ENCODE data around the gene BSCL2. TPM values are rescaled to one million over a fixed set of nuclear protein-coding genes. Genes with fewer than 3 reads are reported as not detected.

The BSCL2 gene
- total and polyA plus RNA-seq, 2 of the 13 experiments (the other 11 are each of a cell fraction or from before 2014, with no cell fraction given) = 19.5 to 21.1 TPM

DNA sequence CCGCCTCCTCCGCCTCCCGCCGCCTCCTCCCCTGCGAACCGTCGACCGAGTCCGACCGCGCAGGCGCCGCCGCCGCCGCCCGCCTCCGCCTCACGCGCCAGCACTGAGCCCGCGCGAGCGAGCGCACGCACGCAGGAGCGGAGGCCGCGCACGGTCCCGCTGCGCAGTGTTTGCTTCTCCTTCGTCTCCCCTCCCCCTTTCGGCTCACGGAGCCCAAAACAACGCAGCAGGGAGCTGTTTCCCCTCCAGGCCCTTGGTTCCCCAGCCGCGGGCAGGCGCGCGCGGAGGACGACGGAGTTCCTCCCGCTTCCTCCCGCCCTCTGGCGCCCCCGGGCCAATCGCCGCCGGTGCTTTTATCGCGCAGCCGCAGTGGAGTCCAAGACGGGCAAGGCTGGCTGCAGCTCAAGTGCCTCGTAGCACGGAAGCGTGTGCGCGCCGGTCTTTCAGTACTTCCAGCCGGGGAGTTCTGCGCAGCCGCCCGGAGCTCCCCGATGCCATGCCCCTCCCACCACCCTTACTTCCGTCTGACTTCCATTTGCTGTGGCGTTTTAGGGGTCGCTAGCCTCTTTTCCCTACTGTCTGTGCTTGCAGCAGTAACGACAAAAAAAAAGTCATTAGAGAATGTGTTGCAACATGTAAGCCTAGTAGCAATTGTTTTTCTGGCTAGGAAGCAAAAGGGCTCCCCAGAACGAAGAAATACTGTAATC lies 20.1 kb upstream of the BSCL2 start, which contains the start of gene HNRNPUL2 (continued):
- TF ChIP-seq, protein P1, sequence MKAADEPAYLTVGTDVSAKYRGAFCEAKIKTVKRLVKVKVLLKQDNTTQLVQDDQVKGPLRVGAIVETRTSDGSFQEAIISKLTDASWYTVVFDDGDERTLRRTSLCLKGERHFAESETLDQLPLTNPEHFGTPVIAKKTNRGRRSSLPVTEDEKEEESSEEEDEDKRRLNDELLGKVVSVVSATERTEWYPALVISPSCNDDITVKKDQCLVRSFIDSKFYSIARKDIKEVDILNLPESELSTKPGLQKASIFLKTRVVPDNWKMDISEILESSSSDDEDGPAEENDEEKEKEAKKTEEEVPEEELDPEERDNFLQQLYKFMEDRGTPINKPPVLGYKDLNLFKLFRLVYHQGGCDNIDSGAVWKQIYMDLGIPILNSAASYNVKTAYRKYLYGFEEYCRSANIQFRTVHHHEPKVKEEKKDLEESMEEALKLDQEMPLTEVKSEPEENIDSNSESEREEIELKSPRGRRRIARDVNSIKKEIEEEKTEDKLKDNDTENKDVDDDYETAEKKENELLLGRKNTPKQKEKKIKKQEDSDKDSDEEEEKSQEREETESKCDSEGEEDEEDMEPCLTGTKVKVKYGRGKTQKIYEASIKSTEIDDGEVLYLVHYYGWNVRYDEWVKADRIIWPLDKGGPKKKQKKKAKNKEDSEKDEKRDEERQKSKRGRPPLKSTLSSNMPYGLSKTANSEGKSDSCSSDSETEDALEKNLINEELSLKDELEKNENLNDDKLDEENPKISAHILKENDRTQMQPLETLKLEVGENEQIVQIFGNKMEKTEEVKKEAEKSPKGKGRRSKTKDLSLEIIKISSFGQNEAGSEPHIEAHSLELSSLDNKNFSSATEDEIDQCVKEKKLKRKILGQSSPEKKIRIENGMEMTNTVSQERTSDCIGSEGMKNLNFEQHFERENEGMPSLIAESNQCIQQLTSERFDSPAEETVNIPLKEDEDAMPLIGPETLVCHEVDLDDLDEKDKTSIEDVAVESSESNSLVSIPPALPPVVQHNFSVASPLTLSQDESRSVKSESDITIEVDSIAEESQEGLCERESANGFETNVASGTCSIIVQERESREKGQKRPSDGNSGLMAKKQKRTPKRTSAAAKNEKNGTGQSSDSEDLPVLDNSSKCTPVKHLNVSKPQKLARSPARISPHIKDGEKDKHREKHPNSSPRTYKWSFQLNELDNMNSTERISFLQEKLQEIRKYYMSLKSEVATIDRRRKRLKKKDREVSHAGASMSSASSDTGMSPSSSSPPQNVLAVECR (CRISPR knock-in tag; IDR thresholded peaks at IDR 0.05; ENCODE audit: borderline replicate concordance) = peak; percentile 77
- TF ChIP-seq, protein P2, sequence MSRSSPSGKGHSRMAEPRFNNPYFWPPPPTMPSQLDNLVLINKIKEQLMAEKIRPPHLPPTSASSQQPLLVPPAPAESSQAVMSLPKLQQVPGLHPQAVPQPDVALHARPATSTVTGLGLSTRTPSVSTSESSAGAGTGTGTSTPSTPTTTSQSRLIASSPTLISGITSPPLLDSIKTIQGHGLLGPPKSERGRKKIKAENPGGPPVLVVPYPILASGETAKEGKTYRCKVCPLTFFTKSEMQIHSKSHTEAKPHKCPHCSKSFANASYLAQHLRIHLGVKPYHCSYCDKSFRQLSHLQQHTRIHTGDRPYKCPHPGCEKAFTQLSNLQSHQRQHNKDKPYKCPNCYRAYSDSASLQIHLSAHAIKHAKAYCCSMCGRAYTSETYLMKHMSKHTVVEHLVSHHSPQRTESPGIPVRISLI (CRISPR knock-in tag; IDR thresholded peaks at IDR 0.05; ENCODE audit: borderline replicate concordance) = no peak
- no peak for TF ChIP-seq EP300 (IDR thresholded peaks at IDR 0.05; ENCODE audit: low read depth in 2 of 2, low read length in 2 of 2)
- TF ChIP-seq EP300 (CRISPR knock-in tag; IDR thresholded peaks at IDR 0.05; ENCODE audit: borderline replicate concordance) = 0 out of 2 replicates have a peak, but pooled peaks have one; percentile 45
- TF ChIP-seq IKZF4 (CRISPR knock-in tag; IDR thresholded peaks at IDR 0.05; ENCODE audit: borderline replicate concordance, low read depth, not compliant biosample characterization) = peak; percentile 93
- TF ChIP-seq EHMT2 (IDR thresholded peaks at IDR 0.05; ENCODE audit: borderline replicate concordance, low read depth, low read length) = no peak
- no peak; the same call in 1 of the 2 replicates for TF ChIP-seq ZNF333 (CRISPR knock-in tag; IDR thresholded peaks at IDR 0.05; ENCODE audit: borderline replicate concordance)
- TF ChIP-seq PAF1 (CRISPR knock-in tag; IDR thresholded peaks at IDR 0.05) = no peak
- no peak; the same call in 1 of the 2 replicates for TF ChIP-seq ZNF546 (CRISPR knock-in tag; conservative IDR thresholded peaks at IDR 0.05)
- TF ChIP-seq, protein P3, sequence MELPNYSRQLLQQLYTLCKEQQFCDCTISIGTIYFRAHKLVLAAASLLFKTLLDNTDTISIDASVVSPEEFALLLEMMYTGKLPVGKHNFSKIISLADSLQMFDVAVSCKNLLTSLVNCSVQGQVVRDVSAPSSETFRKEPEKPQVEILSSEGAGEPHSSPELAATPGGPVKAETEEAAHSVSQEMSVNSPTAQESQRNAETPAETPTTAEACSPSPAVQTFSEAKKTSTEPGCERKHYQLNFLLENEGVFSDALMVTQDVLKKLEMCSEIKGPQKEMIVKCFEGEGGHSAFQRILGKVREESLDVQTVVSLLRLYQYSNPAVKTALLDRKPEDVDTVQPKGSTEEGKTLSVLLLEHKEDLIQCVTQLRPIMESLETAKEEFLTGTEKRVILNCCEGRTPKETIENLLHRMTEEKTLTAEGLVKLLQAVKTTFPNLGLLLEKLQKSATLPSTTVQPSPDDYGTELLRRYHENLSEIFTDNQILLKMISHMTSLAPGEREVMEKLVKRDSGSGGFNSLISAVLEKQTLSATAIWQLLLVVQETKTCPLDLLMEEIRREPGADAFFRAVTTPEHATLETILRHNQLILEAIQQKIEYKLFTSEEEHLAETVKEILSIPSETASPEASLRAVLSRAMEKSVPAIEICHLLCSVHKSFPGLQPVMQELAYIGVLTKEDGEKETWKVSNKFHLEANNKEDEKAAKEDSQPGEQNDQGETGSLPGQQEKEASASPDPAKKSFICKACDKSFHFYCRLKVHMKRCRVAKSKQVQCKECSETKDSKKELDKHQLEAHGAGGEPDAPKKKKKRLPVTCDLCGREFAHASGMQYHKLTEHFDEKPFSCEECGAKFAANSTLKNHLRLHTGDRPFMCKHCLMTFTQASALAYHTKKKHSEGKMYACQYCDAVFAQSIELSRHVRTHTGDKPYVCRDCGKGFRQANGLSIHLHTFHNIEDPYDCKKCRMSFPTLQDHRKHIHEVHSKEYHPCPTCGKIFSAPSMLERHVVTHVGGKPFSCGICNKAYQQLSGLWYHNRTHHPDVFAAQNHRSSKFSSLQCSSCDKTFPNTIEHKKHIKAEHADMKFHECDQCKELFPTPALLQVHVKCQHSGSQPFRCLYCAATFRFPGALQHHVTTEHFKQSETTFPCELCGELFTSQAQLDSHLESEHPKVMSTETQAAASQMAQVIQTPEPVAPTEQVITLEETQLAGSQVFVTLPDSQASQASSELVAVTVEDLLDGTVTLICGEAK (IDR thresholded peaks at IDR 0.05) = no peak
- TF ChIP-seq, protein P3 (CRISPR knock-in tag; IDR thresholded peaks at IDR 0.05) = peak; percentile 53; the same call in 1 of the 2 replicates
- TF ChIP-seq ZNF572 (CRISPR knock-in tag; IDR thresholded peaks at IDR 0.05) = no peak
- TF ChIP-seq U2AF2 (IDR thresholded peaks at IDR 0.05; ENCODE audit: low read depth, low read length) = no peak
- TF ChIP-seq ZNF549 (CRISPR knock-in tag; IDR thresholded peaks at IDR 0.05) = no peak

All from HepG2 (cell line).